Stimulated activated naive CD4-positive, alpha-beta T cell (primary cell): ENCODE data around the gene CMKLR1.

ENCODE experiments used
- DNase-seq, 6 experiments: peaks; one replicate each; lab custom pipeline; 2025; lab: John Stamatoyannopoulos, UW

CMKLR1 gene

DNA sequence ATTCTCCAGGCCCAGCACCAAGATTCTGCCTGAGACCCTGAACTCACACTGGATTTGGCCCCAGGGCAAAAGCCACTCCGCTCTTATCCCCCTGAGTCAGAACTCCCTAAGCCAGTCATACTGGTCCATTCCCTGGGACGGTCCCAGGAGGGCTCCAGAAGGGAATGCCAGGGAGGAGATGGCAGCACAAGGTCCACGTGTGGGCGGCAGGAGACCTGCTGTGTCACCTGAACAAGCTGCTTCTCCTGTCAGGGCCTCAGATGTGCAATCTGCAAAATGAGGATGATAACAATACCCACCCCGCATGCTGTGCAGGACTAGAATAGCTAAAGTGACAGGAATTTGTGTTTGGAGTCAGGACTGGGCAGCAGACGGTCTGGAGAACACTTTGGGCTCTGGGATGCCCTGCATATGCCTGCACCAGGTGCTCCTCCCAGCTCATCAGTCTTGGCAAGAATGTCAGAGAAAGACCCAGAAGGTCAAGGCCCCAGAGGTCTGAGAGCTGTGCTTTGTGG lies 40.3 kb downstream of the CMKLR1 start:
- DNase-seq: no peak

GRCh38 chr12:108297895-108298760 lies 41.0 kb downstream of the CMKLR1 start:
- no peak for DNase-seq

DNA sequence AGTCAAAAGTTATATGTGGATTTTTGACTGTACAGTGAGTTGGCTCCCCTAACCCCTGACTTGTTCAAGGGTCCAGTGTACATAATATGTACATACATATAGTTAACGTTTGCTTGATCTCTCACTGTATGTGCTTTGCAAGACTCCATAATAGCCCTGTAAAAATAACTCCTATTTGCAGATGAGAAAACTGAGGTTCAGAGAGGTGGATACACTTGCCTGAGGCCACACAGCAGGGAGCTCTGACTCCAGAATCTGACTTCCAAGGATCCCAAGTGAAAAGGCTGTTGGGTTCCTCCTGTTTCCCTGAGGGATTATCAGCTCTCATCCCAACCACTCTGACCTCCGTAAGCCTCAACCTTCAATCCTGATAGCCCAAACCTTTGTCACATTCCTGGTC lies 41.7 kb downstream of the CMKLR1 start:
- no peak for DNase-seq

GRCh38 chr12:108296945-108297344 lies 42.2 kb downstream of the CMKLR1 start:
- DNase-seq: no peak

DNA sequence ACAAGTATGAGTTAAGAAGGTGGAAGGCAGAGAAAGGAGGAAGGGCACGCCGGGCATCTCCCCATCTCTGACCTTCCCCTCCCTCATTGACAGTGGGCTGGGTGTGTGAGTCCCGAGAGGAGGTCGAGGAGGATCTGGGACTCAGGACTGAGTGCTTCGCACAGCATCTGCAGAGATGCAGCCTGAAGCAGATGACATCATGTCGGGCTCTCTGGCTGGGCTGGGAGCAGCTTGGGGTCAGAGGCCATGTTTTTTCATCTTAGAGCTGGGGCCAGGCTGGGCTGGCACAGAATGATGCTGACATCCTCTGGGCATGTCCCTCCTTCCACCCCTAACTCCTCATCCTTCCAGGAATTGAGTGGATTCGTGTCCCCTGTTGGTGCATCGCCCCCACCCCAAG lies 43.5 kb downstream of the CMKLR1 start:
- no peak for DNase-seq

- DNase-seq: no peak
These were observed 49.6 kb downstream of the CMKLR1 start for GRCh38 chr12:108289350-108290161.

DNA sequence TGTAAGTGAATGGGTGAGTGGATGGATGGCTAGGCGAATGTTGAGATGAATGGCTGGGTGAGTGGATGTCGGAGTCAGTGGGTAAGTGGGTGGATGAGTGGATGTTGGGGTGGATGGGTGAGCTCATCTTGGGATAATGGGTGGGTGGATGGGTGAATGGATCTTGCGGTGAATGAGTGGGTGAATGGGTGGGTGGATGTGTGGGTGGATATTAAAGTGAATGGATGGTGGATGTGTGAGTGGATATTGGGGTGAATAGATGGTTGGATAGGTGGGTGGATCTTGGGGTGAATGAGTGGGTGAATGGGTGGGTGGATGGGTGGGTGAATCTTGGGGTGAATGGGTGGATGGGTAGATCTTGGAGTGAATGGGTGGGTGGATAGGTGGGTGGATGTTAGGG lies 51.9 kb downstream of the CMKLR1 start:
- no peak for DNase-seq

GRCh38 chr12:108285016-108285415 lies 54.1 kb downstream of the CMKLR1 start:
- no peak for DNase-seq

- no peak for DNase-seq
These were observed 54.9 kb downstream of the CMKLR1 start for GRCh38 chr12:108284163-108284562.

GRCh38 chr12:108282676-108283075 lies 56.4 kb downstream of the CMKLR1 start:
- no peak for DNase-seq

DNA sequence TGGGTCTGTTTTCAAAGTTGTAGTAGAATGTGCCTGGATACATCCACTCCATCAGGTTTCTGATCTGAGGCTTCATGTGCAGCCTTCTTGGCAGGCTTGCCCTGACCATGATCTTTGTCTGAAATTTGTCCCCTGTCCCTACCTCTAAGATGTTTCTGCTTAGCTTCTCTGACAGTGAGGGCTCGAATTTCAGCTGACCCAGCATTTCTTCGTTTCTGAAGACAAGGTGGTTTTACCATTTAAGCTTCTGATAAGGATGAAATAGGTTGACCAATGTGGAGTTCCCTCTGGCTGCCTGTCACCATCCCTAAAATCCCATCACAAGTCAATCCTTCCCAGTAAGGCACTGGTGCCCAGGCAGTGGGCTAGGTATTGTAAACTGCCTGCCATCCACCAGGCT lies 57.0 kb downstream of the CMKLR1 start:
- no peak for DNase-seq

GRCh38 chr12:108277613-108278012 lies 61.5 kb downstream of the CMKLR1 start:
- DNase-seq: no peak

GRCh38 chr12:108273217-108273616 lies 65.9 kb downstream of the CMKLR1 start:
- DNase-seq: no peak

- DNase-seq: no peak
These were observed 66.9 kb downstream of the CMKLR1 start for GRCh38 chr12:108271951-108272872.

GRCh38 chr12:108270849-108271143 lies 68.3 kb downstream of the CMKLR1 start:
- no peak for DNase-seq

DNA sequence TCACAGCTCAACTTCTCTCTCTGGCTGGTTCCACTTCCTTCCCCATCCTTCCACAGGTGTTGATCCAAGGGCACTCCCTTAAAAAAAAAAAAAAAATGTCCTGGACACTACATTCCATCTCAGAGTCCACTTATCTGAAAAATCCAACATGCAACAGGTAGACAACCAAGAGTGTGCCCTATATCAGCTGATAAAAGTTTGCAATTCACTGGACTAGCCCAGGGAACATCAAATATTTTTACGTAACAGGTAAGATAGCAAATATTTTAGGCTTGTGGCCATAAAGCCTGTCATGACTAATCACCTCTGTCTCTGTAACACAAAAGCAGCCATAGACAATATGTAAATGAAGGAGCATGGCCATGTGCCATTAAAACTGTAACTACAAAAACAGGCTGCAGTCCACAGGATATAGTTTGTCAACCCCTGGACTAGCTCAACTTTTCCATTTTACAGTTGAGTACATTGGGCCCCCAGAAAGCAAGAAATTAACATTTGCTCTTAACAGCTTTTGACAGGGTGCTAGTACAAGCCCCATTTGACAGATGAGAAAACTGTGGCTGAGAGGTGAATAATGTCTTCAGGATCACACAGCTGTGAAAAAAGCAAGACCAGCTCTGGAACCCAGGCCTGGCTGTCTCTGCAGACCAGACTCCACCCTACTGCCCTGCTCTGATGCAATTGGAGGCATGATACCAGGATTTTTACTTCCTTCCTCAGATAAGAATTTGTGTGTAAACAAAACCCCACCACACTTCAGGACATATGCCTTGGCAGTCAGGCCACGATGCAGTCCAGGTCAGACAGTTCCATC lies 68.9 kb downstream of the CMKLR1 start:
- DNase-seq: no peak

GRCh38 chr12:108269224-108269623 lies 69.9 kb downstream of the CMKLR1 start:
- DNase-seq: no peak

DNA sequence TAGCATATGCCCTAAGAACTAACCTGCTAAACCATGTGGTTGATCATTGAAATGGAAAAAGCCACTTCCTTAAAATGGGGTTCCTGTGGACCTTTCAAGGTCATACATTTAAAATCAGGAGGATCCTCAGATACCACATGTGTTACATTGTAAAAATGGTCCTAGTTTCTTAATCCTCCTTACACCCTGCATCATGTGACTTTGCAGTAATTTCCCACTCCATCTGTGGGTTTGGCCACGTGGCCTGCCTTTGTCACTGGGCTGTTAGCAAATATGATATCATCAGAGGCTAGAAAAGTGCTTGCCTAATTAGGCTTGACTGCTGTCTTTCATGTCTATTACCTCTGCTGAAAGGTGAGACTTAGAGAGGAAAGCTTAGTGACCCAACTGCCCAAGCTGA lies 70.7 kb downstream of the CMKLR1 start:
- no peak for DNase-seq

DNA sequence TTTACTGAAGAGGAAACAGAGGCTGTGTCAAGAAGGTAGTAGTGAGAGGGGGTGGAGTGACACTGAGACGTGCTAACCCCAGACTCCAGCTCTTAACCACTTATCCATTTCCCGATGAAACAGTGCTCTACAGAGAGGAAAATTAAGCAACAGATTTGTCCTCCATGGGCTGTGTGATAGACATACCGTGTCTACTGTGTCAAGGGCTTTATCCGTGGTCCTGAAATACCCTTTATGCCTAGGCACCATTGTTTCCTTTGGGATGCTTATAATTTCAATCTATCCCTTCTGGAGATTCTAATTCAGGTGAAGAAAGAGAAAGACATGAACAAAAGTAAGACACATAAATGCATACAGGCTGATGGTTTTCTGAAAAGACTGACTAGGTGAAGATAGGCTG lies 71.7 kb downstream of the CMKLR1 start:
- no peak for DNase-seq

GRCh38 chr12:108266131-108266530 lies 73.0 kb downstream of the CMKLR1 start:
- DNase-seq: no peak

GRCh38 chr12:108265505-108265904 lies 73.6 kb downstream of the CMKLR1 start:
- DNase-seq: no peak
